ENCODE data around the gene KIAA1328. TPM values are rescaled to one million over a fixed set of nuclear protein-coding genes. Genes with fewer than 3 reads are reported as not detected.

Gene KIAA1328
- total RNA-seq, 3 donors from 2014 or later: 17.4 to 36.1 (median 25.6) TPM

DNA sequence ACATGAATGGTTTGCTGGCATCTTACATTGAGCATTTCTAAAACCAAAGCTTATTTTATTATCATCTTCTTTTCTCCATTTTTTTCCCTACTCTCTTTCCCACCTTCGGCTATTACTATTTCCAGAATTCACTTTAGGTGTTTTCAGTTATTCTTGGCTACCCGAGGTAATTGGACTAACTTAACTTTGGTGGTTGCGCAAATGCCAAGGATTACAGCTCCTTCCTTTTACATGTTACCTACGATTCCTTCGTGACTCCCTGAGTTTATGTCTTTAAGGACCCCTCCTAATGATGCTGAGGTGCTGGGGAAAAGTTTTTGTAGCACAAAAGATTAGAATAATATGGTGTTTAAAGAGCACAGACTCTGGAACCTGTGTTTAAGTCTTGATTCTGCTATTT, 14.3 kb downstream of the KIAA1328 start:
- no peaks in the 10 kb centered on the region for H3K9me3 ChIP-seq
- no peak overlapping the region for H3K4me3 ChIP-seq
- no peak for DNase-seq (ENCODE audit: low spot score in 2 of 2)
- intact Hi-C loops (cut with DNase I; ENCODE audit: low total_unique reads): no loop called here
- TF ChIP-seq POLR2A (IDR thresholded peaks at IDR 0.05): no peak
- TF ChIP-seq POLR2AphosphoS5 (IDR thresholded peaks at IDR 0.05): no peak
- no peak for TF ChIP-seq CTCF (IDR thresholded peaks at IDR 0.05)
- no peaks in the 10 kb centered on the region for H3K27me3 ChIP-seq
- H3K27ac ChIP-seq: no peak overlapping the region
- H3K4me1 ChIP-seq: no peaks in the 10 kb centered on the region
- no peaks in the 10 kb centered on the region for H3K36me3 ChIP-seq

DNA sequence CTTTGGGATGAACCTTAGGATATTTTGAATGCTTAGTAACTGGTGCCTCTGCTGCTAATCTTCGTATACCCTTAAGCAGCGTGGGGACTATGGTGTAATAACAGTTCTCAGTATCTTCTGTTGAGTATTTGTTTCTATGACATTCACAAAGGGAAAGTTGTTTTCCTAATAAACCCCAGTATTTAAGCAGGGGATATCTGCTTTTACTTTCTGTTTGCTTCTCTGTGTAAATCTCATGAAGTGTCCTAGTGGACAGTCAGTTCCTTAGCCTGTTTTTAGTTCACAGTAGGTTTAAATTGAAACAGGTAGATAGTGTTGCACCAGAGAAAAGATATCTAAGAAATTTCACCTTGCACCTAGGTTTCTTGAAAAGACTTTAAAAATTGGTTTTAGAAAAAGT, 14.9 kb downstream of the KIAA1328 start:
- DNase-seq (ENCODE audit: low spot score in 2 of 2): no peak
- Histone ChIP-seq H3K27ac (no peak overlapping the region), H3K4me3 (peak overlapping the region in 1 of 3 donors; percentile 14), H3K36me3 (no peaks in the 10 kb centered on the region), H3K27me3 (no peaks in the 10 kb centered on the region), H3K9me3 (no peaks in the 10 kb centered on the region), H3K4me1 (no peaks in the 10 kb centered on the region)
- intact Hi-C loops (cut with DNase I; ENCODE audit: low total_unique reads): no loop called here
- TF ChIP-seq POLR2AphosphoS5 (IDR thresholded peaks at IDR 0.05): no peak
- no peak for TF ChIP-seq POLR2A (IDR thresholded peaks at IDR 0.05)
- TF ChIP-seq CTCF (IDR thresholded peaks at IDR 0.05): no peak

DNA sequence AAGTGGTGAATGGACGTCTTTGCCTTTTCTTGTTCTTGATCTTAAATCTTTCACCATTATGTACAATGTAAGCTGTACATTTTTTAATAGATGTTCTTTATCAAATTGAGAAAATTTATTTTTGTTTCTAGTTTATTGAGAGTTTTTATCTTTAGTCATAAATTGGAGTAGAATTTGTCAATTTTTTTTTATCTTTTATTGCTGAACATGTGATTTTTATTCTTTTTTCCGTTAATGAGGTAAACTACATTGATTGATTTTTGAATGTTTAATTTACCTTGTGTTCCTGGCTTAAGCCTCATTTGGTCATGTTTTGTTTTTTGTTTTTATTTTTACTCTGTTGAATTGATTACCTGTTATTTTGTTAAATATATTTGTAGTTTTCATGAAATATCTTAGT, 19.7 kb downstream of the KIAA1328 start:
- no peak for DNase-seq (ENCODE audit: low spot score in 2 of 2)
- H3K4me3 ChIP-seq: no peak overlapping the region
- H3K36me3 ChIP-seq: no peaks in the 10 kb centered on the region
- TF ChIP-seq POLR2AphosphoS5 (IDR thresholded peaks at IDR 0.05) (no peak), CTCF (IDR thresholded peaks at IDR 0.05) (no peak), POLR2A (IDR thresholded peaks at IDR 0.05) (no peak)
- no peak overlapping the region for H3K27ac ChIP-seq
- H3K27me3 ChIP-seq: no peaks in the 10 kb centered on the region
- intact Hi-C loops (cut with DNase I; ENCODE audit: low total_unique reads): no loop called here
- no peaks in the 10 kb centered on the region for H3K4me1 ChIP-seq
- H3K9me3 ChIP-seq: peaks cover 0 to 8% of the 10 kb centered on the region in 2 donors

- Histone ChIP-seq H3K4me3 (no peak overlapping the region), H3K36me3 (no peaks in the 10 kb centered on the region), H3K9me3 (peaks cover 0 to 8% of the 10 kb centered on the region in 2 donors), H3K4me1 (no peaks in the 10 kb centered on the region), H3K27me3 (no peaks in the 10 kb centered on the region), H3K27ac (no peak overlapping the region)
- intact Hi-C loops (cut with DNase I; ENCODE audit: low total_unique reads): no loop called here
- TF ChIP-seq POLR2A (IDR thresholded peaks at IDR 0.05): no peak
- TF ChIP-seq POLR2AphosphoS5 (IDR thresholded peaks at IDR 0.05): no peak
- no peak for TF ChIP-seq CTCF (IDR thresholded peaks at IDR 0.05)
- DNase-seq (ENCODE audit: low spot score in 2 of 2): no peak
Observed at GRCh38 chr18:36849288-36850006, 20.5 kb downstream of the KIAA1328 start.

DNA sequence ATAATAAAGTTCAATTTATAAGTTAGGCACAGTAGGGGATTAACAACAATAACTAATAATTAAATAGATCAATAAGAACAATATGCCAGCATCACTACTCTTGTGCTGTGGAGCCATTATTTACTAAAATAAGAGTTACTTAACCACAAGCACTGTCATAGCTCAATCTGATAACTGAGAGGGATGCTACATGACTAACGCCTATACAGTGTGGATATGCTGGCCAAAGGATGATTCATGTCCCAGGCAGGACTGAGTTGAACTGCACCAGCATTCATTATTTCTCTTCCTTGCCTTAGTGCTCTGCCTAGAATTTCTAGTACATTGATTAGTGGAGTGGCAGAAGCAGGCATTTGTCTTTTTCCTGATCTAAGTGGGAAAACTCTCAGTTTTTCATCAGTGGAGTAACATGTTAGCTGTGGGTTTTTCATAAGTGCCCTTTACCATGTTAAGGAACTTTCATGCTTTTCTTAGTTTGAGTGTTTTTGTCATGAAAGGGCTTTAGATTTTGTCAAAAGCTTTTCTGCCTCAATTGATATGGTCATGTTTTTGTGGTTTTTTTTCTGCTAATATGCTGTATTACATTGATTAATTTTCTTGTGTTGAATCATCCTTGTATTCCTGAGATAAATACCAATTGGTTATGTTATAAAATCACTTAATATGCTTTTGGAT, 21.7 kb downstream of the KIAA1328 start:
- intact Hi-C loops (cut with DNase I; ENCODE audit: low total_unique reads): no loop called here
- H3K27ac ChIP-seq: no peak overlapping the region
- no peak for TF ChIP-seq POLR2A (IDR thresholded peaks at IDR 0.05)
- no peak for TF ChIP-seq CTCF (IDR thresholded peaks at IDR 0.05)
- TF ChIP-seq POLR2AphosphoS5 (IDR thresholded peaks at IDR 0.05): no peak

More for the DNA sequence above, 21.7 kb downstream of the KIAA1328 start:
- peaks cover 0 to 8% of the 10 kb centered on the region in 2 donors for H3K9me3 ChIP-seq
- no peaks in the 10 kb centered on the region for H3K27me3 ChIP-seq
- no peaks in the 10 kb centered on the region for H3K36me3 ChIP-seq
- DNase-seq (ENCODE audit: low spot score in 2 of 2): no peak
- H3K4me1 ChIP-seq: no peaks in the 10 kb centered on the region
- H3K4me3 ChIP-seq: no peak overlapping the region
